WTC11 (cell line): ENCODE results near the gene BASP1.

Source experiments
- CTCF ChIP-seq: fragments of 200-600 bp; IDR thresholded peaks from 2 replicates; pipeline ENCODE4 v1.8.0; 2022; ENCODE audit warnings: antibody characterized with exemption
- ETV6 ChIP-seq: sonication (generic); formaldehyde crosslinking; IDR thresholded peaks from 2 replicates; pipeline ENCODE4 v1.8.1; 2022; ENCODE audit warnings: mild to moderate bottlenecking, missing genetic modification reagents
- NR1H2 ChIP-seq: sonication (generic); formaldehyde crosslinking; IDR thresholded peaks from 2 replicates; pipeline ENCODE4 v1.9.0; 2021; ENCODE audit warnings: mild to moderate bottlenecking, moderate library complexity, missing genetic modification reagents
- TF ChIP-seq, protein P1 (sequence below): sonication (generic); formaldehyde crosslinking; conservative IDR thresholded peaks from 2 replicates; pipeline ENCODE4 v1.8.1; 2022; ENCODE audit warnings: mild to moderate bottlenecking, missing genetic modification reagents
- TF ChIP-seq, protein P2 (sequence below): sonication (generic); formaldehyde crosslinking; IDR thresholded peaks from 2 replicates; pipeline ENCODE4 v1.8.1; 2023; ENCODE audit warnings: mild to moderate bottlenecking, missing genetic modification reagents, moderate library complexity
- TF ChIP-seq, protein P3 (sequence below): sonication (generic); formaldehyde crosslinking; IDR thresholded peaks from 2 replicates; pipeline ENCODE4 v1.8.1; 2023; ENCODE audit warnings: mild to moderate bottlenecking, missing genetic modification reagents

- TF ChIP-seq, protein P1, sequence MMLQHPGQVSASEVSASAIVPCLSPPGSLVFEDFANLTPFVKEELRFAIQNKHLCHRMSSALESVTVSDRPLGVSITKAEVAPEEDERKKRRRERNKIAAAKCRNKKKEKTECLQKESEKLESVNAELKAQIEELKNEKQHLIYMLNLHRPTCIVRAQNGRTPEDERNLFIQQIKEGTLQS (CRISPR knock-in tag): no peak
- TF ChIP-seq CTCF (no peak), ETV6 (CRISPR knock-in tag) (no peak), NR1H2 (CRISPR knock-in tag) (no peak)
- TF ChIP-seq, protein P2, sequence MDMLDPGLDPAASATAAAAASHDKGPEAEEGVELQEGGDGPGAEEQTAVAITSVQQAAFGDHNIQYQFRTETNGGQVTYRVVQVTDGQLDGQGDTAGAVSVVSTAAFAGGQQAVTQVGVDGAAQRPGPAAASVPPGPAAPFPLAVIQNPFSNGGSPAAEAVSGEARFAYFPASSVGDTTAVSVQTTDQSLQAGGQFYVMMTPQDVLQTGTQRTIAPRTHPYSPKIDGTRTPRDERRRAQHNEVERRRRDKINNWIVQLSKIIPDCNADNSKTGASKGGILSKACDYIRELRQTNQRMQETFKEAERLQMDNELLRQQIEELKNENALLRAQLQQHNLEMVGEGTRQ (CRISPR knock-in tag): no peak
- TF ChIP-seq, protein P3, sequence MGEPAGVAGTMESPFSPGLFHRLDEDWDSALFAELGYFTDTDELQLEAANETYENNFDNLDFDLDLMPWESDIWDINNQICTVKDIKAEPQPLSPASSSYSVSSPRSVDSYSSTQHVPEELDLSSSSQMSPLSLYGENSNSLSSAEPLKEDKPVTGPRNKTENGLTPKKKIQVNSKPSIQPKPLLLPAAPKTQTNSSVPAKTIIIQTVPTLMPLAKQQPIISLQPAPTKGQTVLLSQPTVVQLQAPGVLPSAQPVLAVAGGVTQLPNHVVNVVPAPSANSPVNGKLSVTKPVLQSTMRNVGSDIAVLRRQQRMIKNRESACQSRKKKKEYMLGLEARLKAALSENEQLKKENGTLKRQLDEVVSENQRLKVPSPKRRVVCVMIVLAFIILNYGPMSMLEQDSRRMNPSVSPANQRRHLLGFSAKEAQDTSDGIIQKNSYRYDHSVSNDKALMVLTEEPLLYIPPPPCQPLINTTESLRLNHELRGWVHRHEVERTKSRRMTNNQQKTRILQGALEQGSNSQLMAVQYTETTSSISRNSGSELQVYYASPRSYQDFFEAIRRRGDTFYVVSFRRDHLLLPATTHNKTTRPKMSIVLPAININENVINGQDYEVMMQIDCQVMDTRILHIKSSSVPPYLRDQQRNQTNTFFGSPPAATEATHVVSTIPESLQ (CRISPR knock-in tag): no peak
Observed at GRCh38 chr5:17239953-17240352, 22.5 kb downstream of the BASP1 start.
